GM23338 (cell line): ENCODE data around the gene BTK. TPM values are rescaled to one million over a fixed set of nuclear protein-coding genes. Genes with fewer than 3 reads are reported as not detected.

Experiments used
- ATAC-seq: fragments of 200-7000 bp; cut with Tn5 transposase; 3 replicates; pipeline ENCODE4 v1.9.1; 2020
- DNase-seq: peaks from one replicate; pipeline ENCODE4 v3.0.0-alpha.2; 2015; ENCODE audit warnings: low spot score
- H2AFZ ChIP-seq: fragments of 200-600 bp; sonication (generic); 2 replicates; pipeline ENCODE4 v1.8.0; 2016; ENCODE audit warnings: antibody characterized with exemption, mild to moderate bottlenecking, moderate library complexity
- H3F3A ChIP-seq: fragments of 200-600 bp; sonication (generic); replicated peaks from 2 replicates; pipeline ENCODE4 v1.8.0; 2017; ENCODE audit warnings: antibody characterized with exemption, mixed run types, low read depth
- H3K27ac ChIP-seq: fragments of 200-600 bp; sonication (generic); 2 replicates; pipeline ENCODE4 v1.6.1; 2016; ENCODE audit warnings: low read depth
- H3K27me3 ChIP-seq: fragments of 200-600 bp; sonication (generic); 2 replicates; pipeline ENCODE4 v1.8.0; 2016; ENCODE audit warnings: mild to moderate bottlenecking, mixed run types, moderate library complexity; ENCODE audit not compliant: insufficient read depth
- H3K36me3 ChIP-seq: fragments of 200-600 bp; sonication (generic); 2 replicates; pipeline ENCODE4 v1.8.0; 2016; ENCODE audit warnings: mild to moderate bottlenecking; ENCODE audit not compliant: insufficient read depth
- H3K4me1 ChIP-seq: fragments of 200-600 bp; sonication (generic); 2 replicates; pipeline ENCODE4 v1.8.0; 2016; ENCODE audit warnings: mild to moderate bottlenecking, moderate library complexity; ENCODE audit not compliant: insufficient read depth
- H3K4me2 ChIP-seq: fragments of 200-600 bp; sonication (generic); 2 replicates; pipeline ENCODE4 v1.7.1; 2017; ENCODE audit warnings: mixed run types
- H3K4me3 ChIP-seq: fragments of 200-600 bp; sonication (generic); 2 replicates; pipeline ENCODE4 v1.6.1; 2016; ENCODE audit warnings: mixed run types
- H3K79me2 ChIP-seq: fragments of 200-600 bp; sonication (generic); replicated peaks from 2 replicates; pipeline ENCODE4 v1.8.0; 2017; ENCODE audit warnings: mild to moderate bottlenecking; ENCODE audit not compliant: insufficient read depth
- H3K9me2 ChIP-seq: fragments of 200-600 bp; sonication (generic); 2 replicates; pipeline ENCODE4 v1.8.0; 2017; ENCODE audit not compliant: insufficient read depth
- H4K20me1 ChIP-seq: fragments of 200-600 bp; sonication (generic); replicated peaks from 2 replicates; pipeline ENCODE4 v1.8.0; 2017; ENCODE audit warnings: mild to moderate bottlenecking; ENCODE audit not compliant: insufficient read depth
- H3K27ac Mint-ChIP-seq: 2 replicates; pipeline ENCODE4 v1.8.0; 2020; ENCODE audit warnings: inconsistent platforms, mild to moderate bottlenecking, moderate library complexity, mixed read lengths
- H3K27me3 Mint-ChIP-seq: 3 replicates; pipeline ENCODE4 v1.8.0; 2022; ENCODE audit warnings: low read depth, mild to moderate bottlenecking, moderate library complexity, mixed read lengths, inconsistent platforms; ENCODE audit not compliant: insufficient read depth, poor library complexity
- H3K36me3 Mint-ChIP-seq: 3 replicates; pipeline ENCODE4 v1.8.0; 2021; ENCODE audit warnings: low read depth, mild to moderate bottlenecking, inconsistent platforms, moderate library complexity, mixed read lengths
- H3K4me1 Mint-ChIP-seq: 3 replicates; pipeline ENCODE4 v1.8.0; 2020; ENCODE audit warnings: mild to moderate bottlenecking, inconsistent platforms, mixed read lengths
- H3K4me3 Mint-ChIP-seq: 3 replicates; pipeline ENCODE4 v1.8.0; 2021; ENCODE audit warnings: moderate library complexity, mild to moderate bottlenecking, inconsistent platforms, mixed read lengths
- H3K9me3 Mint-ChIP-seq: 3 replicates; pipeline ENCODE4 v1.8.0; 2020; ENCODE audit warnings: moderate library complexity, mild to moderate bottlenecking, inconsistent platforms, mixed read lengths
- CREB1 ChIP-seq: fragments of 250-450 bp; sonication (Bioruptor Pico); IDR thresholded peaks from 2 replicates; pipeline ENCODE4 v1.5.0; 2020; ENCODE audit warnings: low read depth, mild to moderate bottlenecking, moderate library complexity
- POLR2AphosphoS5 ChIP-seq: IDR thresholded peaks from 2 replicates; pipeline ENCODE4 v1.6.1; 2016; ENCODE audit warnings: antibody characterized with exemption, low read depth
- polyA plus RNA-seq: library from polyadenylated mRNA; unstranded; fragments of >200 nt; fragmentation: Nextera tagmentation; extraction: Ambion mirVana; gene quantifications from 2 replicates; pipeline ENCODE4 v1.2.1, GENCODE V29; 2016
- total RNA-seq: library from RNA; depleted of rRNA; stranded (reverse); fragments of >200 nt; shearing (Covaris generic); gene quantifications from 2 replicates; pipeline ENCODE4 v1.2.3, GENCODE V29; 2014
- TF ChIP-seq, protein P1 (sequence below): fragments of 250-450 bp; sonication (Bioruptor Pico); IDR thresholded peaks from 2 replicates; pipeline ENCODE4 v1.5.0; 2020; ENCODE audit warnings: mild to moderate bottlenecking, moderate library complexity
- TF ChIP-seq, protein P2 (sequence below), 2 experiments: fragments of 200-600 bp in 1 of 2; sonication (generic) in 1 of 2; conservative IDR thresholded peaks; 2 replicates each; pipeline versions ENCODE4 v1.5.1 to v1.6.1; 2016 to 2017; ENCODE audit warnings: antibody characterized with exemption in 2 of 2, low read depth in 2 of 2, mild to moderate bottlenecking in 2 of 2, moderate library complexity in 1 of 2

The BTK gene
- total and polyA plus RNA-seq, 2 experiments from 2014 or later, result 0.19 to 0.31 TPM

DNA sequence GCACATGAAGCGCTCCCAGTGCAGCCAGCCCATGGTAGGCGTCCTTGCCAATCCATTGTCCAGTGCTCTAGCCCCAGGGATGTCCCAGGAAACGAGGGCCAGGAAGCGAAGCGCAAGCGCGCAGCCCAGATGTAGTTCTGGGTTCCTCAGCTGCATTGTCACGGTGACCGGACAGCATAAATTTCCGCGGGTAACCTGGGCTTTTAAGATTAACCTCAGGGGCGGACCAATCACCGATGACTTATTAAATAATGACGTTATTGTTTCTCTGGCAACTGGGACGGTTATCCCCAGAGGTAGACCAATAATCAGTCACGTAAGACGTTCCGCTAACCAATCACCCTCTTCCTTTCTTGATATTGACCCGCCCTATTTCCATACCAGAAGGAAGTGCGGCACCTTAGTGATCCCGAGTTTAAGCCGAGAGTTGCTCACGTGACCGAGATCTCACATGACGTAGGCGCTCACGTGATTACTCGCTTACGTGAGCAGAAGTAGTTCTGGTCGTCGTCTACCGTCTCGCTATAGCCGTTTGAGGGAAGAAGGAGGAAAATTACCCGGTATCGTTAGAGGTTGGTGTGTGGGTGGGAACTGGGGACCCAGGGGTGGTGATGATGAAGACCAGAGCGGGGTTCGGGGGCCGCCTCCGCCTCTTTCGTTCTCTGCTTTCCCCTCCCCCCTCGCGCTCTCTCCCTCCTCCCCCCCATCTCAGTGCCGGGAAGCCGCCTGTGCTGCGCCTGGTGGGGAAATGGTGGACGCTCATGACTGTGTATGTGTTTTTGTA is 21.9 kb upstream of the BTK start, which contains the start of the genes GLA and HNRNPH2:
TSS of gene GLA (minus strand) at position 178 of the 784 bp plus-strand sequence. CDS start at position 156, 22 bp downstream.
TSS of gene HNRNPH2 (plus strand) at position 475 of the 784 bp plus-strand sequence. CDS start 3,767 bp downstream, outside the sequence.
- H3K36me3 Mint-ChIP-seq, result peaks cover 22% of the 10 kb centered on the region
- Histone ChIP-seq H3F3A (no peaks in the 10 kb centered on the region), H3K27me3 (no peaks in the 10 kb centered on the region), H3K4me1 (0 out of 2 replicates have a peak, but pooled peaks cover 2% of the 10 kb centered on the region), H3K4me3 (peak within 1 kb of the TSS; percentile 85), H4K20me1 (no peaks in the 10 kb centered on the region), H3K36me3 (no peaks in the 10 kb centered on the region), H2AFZ (no peak within 1 kb of the TSS), H3K9me2 (no peaks in the 10 kb centered on the region), H3K27ac (peak within 1 kb of the TSS; percentile 94), H3K79me2 (peaks cover 73% of the 10 kb centered on the region), H3K4me2 (peak within 1 kb of the TSS; percentile 90)
- H3K4me3 Mint-ChIP-seq, result peak within 1 kb of the TSS; percentile 93
- H3K9me3 Mint-ChIP-seq, result no peaks in the 10 kb centered on the region
- peak; percentile 92 for ATAC-seq
- H3K27ac Mint-ChIP-seq, result peak within 1 kb of the TSS; percentile 99
- peaks cover 13% of the 10 kb centered on the region; the same call in 2 of the 3 replicates for H3K4me1 Mint-ChIP-seq
- TF ChIP-seq CREB1 (CRISPR knock-in tag), result peak; percentile 91
- TF ChIP-seq, protein P1, sequence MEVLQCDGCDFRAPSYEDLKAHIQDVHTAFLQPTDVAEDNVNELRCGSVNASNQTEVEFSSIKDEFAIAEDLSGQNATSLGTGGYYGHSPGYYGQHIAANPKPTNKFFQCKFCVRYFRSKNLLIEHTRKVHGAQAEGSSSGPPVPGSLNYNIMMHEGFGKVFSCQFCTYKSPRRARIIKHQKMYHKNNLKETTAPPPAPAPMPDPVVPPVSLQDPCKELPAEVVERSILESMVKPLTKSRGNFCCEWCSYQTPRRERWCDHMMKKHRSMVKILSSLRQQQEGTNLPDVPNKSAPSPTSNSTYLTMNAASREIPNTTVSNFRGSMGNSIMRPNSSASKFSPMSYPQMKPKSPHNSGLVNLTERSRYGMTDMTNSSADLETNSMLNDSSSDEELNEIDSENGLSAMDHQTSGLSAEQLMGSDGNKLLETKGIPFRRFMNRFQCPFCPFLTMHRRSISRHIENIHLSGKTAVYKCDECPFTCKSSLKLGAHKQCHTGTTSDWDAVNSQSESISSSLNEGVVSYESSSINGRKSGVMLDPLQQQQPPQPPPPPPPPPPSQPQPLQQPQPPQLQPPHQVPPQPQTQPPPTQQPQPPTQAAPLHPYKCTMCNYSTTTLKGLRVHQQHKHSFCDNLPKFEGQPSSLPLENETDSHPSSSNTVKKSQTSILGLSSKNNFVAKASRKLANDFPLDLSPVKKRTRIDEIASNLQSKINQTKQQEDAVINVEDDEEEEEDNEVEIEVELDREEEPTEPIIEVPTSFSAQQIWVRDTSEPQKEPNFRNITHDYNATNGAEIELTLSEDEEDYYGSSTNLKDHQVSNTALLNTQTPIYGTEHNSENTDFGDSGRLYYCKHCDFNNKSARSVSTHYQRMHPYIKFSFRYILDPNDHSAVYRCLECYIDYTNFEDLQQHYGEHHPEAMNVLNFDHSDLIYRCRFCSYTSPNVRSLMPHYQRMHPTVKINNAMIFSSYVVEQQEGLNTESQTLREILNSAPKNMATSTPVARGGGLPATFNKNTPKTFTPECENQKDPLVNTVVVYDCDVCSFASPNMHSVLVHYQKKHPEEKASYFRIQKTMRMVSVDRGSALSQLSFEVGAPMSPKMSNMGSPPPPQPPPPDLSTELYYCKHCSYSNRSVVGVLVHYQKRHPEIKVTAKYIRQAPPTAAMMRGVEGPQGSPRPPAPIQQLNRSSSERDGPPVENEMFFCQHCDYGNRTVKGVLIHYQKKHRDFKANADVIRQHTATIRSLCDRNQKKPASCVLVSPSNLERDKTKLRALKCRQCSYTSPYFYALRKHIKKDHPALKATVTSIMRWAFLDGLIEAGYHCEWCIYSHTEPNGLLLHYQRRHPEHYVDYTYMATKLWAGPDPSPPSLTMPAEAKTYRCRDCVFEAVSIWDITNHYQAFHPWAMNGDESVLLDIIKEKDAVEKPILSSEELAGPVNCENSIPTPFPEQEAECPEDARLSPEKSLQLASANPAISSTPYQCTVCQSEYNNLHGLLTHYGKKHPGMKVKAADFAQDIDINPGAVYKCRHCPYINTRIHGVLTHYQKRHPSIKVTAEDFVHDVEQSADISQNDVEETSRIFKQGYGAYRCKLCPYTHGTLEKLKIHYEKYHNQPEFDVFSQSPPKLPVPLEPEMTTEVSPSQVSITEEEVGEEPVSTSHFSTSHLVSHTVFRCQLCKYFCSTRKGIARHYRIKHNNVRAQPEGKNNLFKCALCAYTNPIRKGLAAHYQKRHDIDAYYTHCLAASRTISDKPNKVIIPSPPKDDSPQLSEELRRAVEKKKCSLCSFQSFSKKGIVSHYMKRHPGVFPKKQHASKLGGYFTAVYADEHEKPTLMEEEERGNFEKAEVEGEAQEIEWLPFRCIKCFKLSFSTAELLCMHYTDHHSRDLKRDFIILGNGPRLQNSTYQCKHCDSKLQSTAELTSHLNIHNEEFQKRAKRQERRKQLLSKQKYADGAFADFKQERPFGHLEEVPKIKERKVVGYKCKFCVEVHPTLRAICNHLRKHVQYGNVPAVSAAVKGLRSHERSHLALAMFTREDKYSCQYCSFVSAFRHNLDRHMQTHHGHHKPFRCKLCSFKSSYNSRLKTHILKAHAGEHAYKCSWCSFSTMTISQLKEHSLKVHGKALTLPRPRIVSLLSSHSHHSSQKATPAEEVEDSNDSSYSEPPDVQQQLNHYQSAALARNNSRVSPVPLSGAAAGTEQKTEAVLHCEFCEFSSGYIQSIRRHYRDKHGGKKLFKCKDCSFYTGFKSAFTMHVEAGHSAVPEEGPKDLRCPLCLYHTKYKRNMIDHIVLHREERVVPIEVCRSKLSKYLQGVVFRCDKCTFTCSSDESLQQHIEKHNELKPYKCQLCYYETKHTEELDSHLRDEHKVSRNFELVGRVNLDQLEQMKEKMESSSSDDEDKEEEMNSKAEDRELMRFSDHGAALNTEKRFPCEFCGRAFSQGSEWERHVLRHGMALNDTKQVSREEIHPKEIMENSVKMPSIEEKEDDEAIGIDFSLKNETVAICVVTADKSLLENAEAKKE (CRISPR knock-in tag), result no peak
- TF ChIP-seq POLR2AphosphoS5, result peak; percentile 65
- TF ChIP-seq, protein P2, sequence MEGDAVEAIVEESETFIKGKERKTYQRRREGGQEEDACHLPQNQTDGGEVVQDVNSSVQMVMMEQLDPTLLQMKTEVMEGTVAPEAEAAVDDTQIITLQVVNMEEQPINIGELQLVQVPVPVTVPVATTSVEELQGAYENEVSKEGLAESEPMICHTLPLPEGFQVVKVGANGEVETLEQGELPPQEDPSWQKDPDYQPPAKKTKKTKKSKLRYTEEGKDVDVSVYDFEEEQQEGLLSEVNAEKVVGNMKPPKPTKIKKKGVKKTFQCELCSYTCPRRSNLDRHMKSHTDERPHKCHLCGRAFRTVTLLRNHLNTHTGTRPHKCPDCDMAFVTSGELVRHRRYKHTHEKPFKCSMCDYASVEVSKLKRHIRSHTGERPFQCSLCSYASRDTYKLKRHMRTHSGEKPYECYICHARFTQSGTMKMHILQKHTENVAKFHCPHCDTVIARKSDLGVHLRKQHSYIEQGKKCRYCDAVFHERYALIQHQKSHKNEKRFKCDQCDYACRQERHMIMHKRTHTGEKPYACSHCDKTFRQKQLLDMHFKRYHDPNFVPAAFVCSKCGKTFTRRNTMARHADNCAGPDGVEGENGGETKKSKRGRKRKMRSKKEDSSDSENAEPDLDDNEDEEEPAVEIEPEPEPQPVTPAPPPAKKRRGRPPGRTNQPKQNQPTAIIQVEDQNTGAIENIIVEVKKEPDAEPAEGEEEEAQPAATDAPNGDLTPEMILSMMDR (conservative IDR thresholded peaks at IDR 0.05; ENCODE audit: low read depth in 2 of 2), result no peak
- peak; percentile 94 for DNase-seq
- peaks cover 10% of the 10 kb centered on the region for H3K27me3 Mint-ChIP-seq
